GM12878 (cell line): Measurements from ENCODE around the gene PCDH1. TPM values are rescaled to one million over a fixed set of nuclear protein-coding genes. Genes with fewer than 3 reads are reported as not detected.

Experiments used
- ATAC-seq: fragments of 200-7000 bp; cut with Tn5 transposase; 3 replicates; pipeline ENCODE4 v1.9.1; 2020; ENCODE audit warnings: mild to moderate bottlenecking, moderate library complexity
- BruUV-seq: library from RNA; stranded (reverse); fragments of 400-500 nt; replicated peaks from 2 replicates; lab custom pipeline; 2021; lab: Mats Ljungman, UMichigan
- CTCF ChIA-PET: fragments of 300-600 bp; sonication (Branson Sonifier 250); formaldehyde crosslinking; extraction: SDS; loops from one replicate; lab custom pipeline; 2021; ENCODE audit warnings: inconsistent platforms; lab: Yijun Ruan, JAX
- POLR2A ChIA-PET: fragments of 350-600 bp; formaldehyde crosslinking; extraction: SDS; loops from one replicate; lab custom pipeline; 2021; ENCODE audit warnings: inconsistent platforms; lab: Charles Lee
- RAD21 ChIA-PET: fragments of 300-600 bp; sonication (Branson Sonifier 250); formaldehyde crosslinking; loops from one replicate; lab custom pipeline; 2023; ENCODE audit warnings: antibody characterized with exemption; ENCODE audit not compliant: unreplicated experiment; lab: Charles Lee
- SMC1A ChIA-PET: fragments of 300-600 bp; sonication (Branson Sonifier 250); formaldehyde crosslinking; loops from one replicate; lab custom pipeline; 2023; ENCODE audit not compliant: unreplicated experiment, uncharacterized antibody; lab: Charles Lee
- DNase-seq: peaks from one replicate; pipeline ENCODE4 v3.0.0-alpha.2; 2011; ENCODE audit warnings: low read depth, low spot score
- FAIRE-seq: peaks from 3 replicates; lab custom pipeline; 2011; peaks lifted over from hg19 to GRCh38; lab: Jason Lieb, UNC
- H2AFZ ChIP-seq: 2 replicates; pipeline ENCODE4 v1.6.0; 2011; ENCODE audit warnings: low read depth, low read length, control low read depth; ENCODE audit not compliant: control insufficient read depth
- H3K27ac ChIP-seq: 2 replicates; pipeline ENCODE4 v1.5.1; 2011; ENCODE audit warnings: control low read depth; ENCODE audit not compliant: control insufficient read depth, insufficient read depth
- H3K27me3 ChIP-seq, 2 experiments: replicated peaks in 1 of 2; 2 replicates each; pipeline versions ENCODE4 v1.6.0 to v1.6.1; 2011; ENCODE audit warnings: low read length in 1 of 2; ENCODE audit not compliant: control insufficient read depth in 2 of 2, insufficient read depth in 2 of 2
- H3K36me3 ChIP-seq, 2 experiments: 2 replicates each; pipeline ENCODE4 v1.5.1; 2011; ENCODE audit warnings: low read length in 1 of 2; ENCODE audit not compliant: control insufficient read depth in 2 of 2, insufficient read depth in 2 of 2
- H3K4me1 ChIP-seq: 2 replicates; pipeline ENCODE4 v1.6.1; 2011; ENCODE audit warnings: mild to moderate bottlenecking, low read length, moderate library complexity, mixed read lengths; ENCODE audit not compliant: control insufficient read depth, insufficient read depth
- H3K4me2 ChIP-seq: 2 replicates; pipeline ENCODE4 v1.6.0; 2011; ENCODE audit warnings: control low read depth; ENCODE audit not compliant: control insufficient read depth, insufficient read depth
- H3K4me3 ChIP-seq: fragments of 200-600 bp; sonication (generic); 2 replicates; pipeline ENCODE4 v1.5.1; 2016
- H3K79me2 ChIP-seq: 2 replicates; pipeline ENCODE4 v1.6.0; 2011; ENCODE audit warnings: low read length; ENCODE audit not compliant: control insufficient read depth, insufficient read depth
- H3K9ac ChIP-seq: 2 replicates; pipeline ENCODE4 v1.8.0; 2011; ENCODE audit warnings: low read length, control low read depth, mixed read lengths; ENCODE audit not compliant: control insufficient read depth, insufficient read depth
- H3K9me3 ChIP-seq: replicated peaks from 3 replicates; pipeline ENCODE4 v1.5.1; 2011; ENCODE audit warnings: mild to moderate bottlenecking, low read length; ENCODE audit not compliant: control insufficient read depth, insufficient read depth
- H4K20me1 ChIP-seq: 2 replicates; pipeline ENCODE4 v1.6.0; 2011; ENCODE audit not compliant: control insufficient read depth, insufficient read depth
- BMI1 ChIP-seq: fragments of 450-650 bp; IDR thresholded peaks from 2 replicates; pipeline ENCODE4 v1.6.1; 2016; ENCODE audit warnings: mild to moderate bottlenecking, moderate library complexity, borderline replicate concordance
- MYB ChIP-seq: fragments of 150-350 bp; IDR thresholded peaks from 2 replicates; pipeline ENCODE4 v1.6.1; 2014; ENCODE audit warnings: mild to moderate bottlenecking, low read depth, low read length, borderline replicate concordance
- RAD51 ChIP-seq: fragments of 450-650 bp; IDR thresholded peaks from 2 replicates; pipeline ENCODE4 v1.6.1; 2016; ENCODE audit warnings: moderate library complexity, mild to moderate bottlenecking, inconsistent platforms
- REST ChIP-seq: IDR thresholded peaks from 2 replicates; pipeline ENCODE4 v1.6.1; 2012; ENCODE audit warnings: mild to moderate bottlenecking, low read depth, low read length
- WGBS: methylation state at CpG from one replicate; pipeline ENCODE4 v1.1.6; 2016; ENCODE audit warnings: low lambda C conversion rate; ENCODE audit not compliant: insufficient replicate concordance, insufficient coverage; ENCODE audit errors: missing lambda C conversion rate; 5-methylcytosine and 5-hydroxymethylcytosine counted together
- in situ Hi-C: fragments of 300-500 bp; cut with MboI; formaldehyde crosslinking; loops from 9 replicates; pipeline ENCODE4 v1.14.3; 2018; ENCODE audit warnings: mixed read lengths
- intact Hi-C: fragments of 100-400 bp; cut with micrococcal nuclease; formaldehyde crosslinking; loops from one replicate; pipeline ENCODE4 v1.14.2; 2022; ENCODE audit not compliant: unreplicated experiment
- polyA plus RNA-seq, 11 experiments: library from polyadenylated mRNA; depleted of rRNA in 4 of 11; unstranded in 6 of 11; stranded (reverse) in 5 of 11; fragments of >200 nt; fragmentation: Nextera tagmentation in 4 of 11; fragmentation: Illumina TruSeq in 1 of 11; extraction: Ambion mirVana in 4 of 11; extraction: Trizol in 1 of 11; gene quantifications; 1 replicate in 1 of 11; 2 replicates in 10 of 11; pipeline versions ENCODE4 v1.2.1 to v1.2.3, GENCODE V29; 2011 to 2016; ENCODE audit warnings: inconsistent platforms in 2 of 11, missing spikeins in 2 of 11, low read depth in 1 of 11
- total RNA-seq, 4 experiments: library from RNA; depleted of rRNA in 3 of 4; stranded (reverse); fragments of >200 nt in 3 of 4; fragmentation: Illumina TruSeq in 1 of 4; extraction: Trizol in 1 of 4; gene quantifications; 2 replicates each; pipeline versions ENCODE4 v1.2.1 to v1.2.3, GENCODE V29; 2013 to 2021
- TF ChIP-seq, protein P1 (sequence below): fragments of 450-650 bp; IDR thresholded peaks from 2 replicates; pipeline ENCODE4 v1.6.1; 2017; ENCODE audit warnings: low read depth, mild to moderate bottlenecking, moderate library complexity
- TF ChIP-seq, protein P2 (sequence below): IDR thresholded peaks from 2 replicates; pipeline ENCODE4 v1.6.1; 2011; ENCODE audit warnings: borderline replicate concordance, low read depth, mild to moderate bottlenecking, moderate library complexity, mixed read lengths, low read length; ENCODE audit not compliant: insufficient read depth; ENCODE audit errors: extremely low read length
- TF ChIP-seq, protein P3 (sequence below): fragments of 450-650 bp; formaldehyde crosslinking; IDR thresholded peaks from 2 replicates; pipeline ENCODE4 v1.4.0; 2022; ENCODE audit warnings: mild to moderate bottlenecking, moderate library complexity

PCDH1 gene
- total and polyA plus RNA-seq, 10 of the 15 experiments (the other 5 are each of a cell fraction or from before 2014, with no cell fraction given): 0.07 to 0.36 (median 0.16) TPM; not detected in 7

GRCh38 chr5:141880961-141881801, 3.0 kb upstream of the PCDH1 start (continued):
- TF ChIP-seq, protein P1, sequence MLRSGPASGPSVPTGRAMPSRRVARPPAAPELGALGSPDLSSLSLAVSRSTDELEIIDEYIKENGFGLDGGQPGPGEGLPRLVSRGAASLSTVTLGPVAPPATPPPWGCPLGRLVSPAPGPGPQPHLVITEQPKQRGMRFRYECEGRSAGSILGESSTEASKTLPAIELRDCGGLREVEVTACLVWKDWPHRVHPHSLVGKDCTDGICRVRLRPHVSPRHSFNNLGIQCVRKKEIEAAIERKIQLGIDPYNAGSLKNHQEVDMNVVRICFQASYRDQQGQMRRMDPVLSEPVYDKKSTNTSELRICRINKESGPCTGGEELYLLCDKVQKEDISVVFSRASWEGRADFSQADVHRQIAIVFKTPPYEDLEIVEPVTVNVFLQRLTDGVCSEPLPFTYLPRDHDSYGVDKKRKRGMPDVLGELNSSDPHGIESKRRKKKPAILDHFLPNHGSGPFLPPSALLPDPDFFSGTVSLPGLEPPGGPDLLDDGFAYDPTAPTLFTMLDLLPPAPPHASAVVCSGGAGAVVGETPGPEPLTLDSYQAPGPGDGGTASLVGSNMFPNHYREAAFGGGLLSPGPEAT: no peak
- TF ChIP-seq RAD51 (no peak), BMI1 (peak; percentile 87)
- TF ChIP-seq, protein P2, sequence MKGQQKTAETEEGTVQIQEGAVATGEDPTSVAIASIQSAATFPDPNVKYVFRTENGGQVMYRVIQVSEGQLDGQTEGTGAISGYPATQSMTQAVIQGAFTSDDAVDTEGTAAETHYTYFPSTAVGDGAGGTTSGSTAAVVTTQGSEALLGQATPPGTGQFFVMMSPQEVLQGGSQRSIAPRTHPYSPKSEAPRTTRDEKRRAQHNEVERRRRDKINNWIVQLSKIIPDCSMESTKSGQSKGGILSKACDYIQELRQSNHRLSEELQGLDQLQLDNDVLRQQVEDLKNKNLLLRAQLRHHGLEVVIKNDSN: no peak

- Histone ChIP-seq H3K4me2 (no peak overlapping the region), H3K79me2 (no peaks in the 10 kb centered on the region), H4K20me1 (0 out of 2 replicates have a peak, but pooled peaks cover 3% of the 10 kb centered on the region), H3K9ac (no peak overlapping the region), H3K36me3 (no peaks in the 10 kb centered on the region), H2AFZ (no peak overlapping the region), H3K4me1 (peaks cover 37% of the 10 kb centered on the region), H3K9me3 (no peaks in the 10 kb centered on the region), H3K27me3 (peaks cover 17 to 29% of the 10 kb centered on the region in 2 experiments), H3K27ac (no peak overlapping the region), H3K4me3 (no peak overlapping the region)
- 22% methylated on average over 7 of the region's 7 CpGs for WGBS
- no TSS peak for BruUV-seq
- FAIRE-seq (no peak), ATAC-seq (peak; percentile 4), DNase-seq (no peak)
- in situ Hi-C loops: loop anchor here (5.0 kb wide), 1 partner anchor 188 kb away; no protein-coding TSS in a partner anchor
- ChIA-PET RAD21 (interaction anchor here (0.8 to 5.0 kb wide), 15 partner anchors 10 to 263 kb away, joined by 3 to 67 read pairs (median 6); partner anchors contain the start of gene DELE1), SMC1A (interaction anchor here (0.9 to 4.2 kb wide), 17 partner anchors 10 to 193 kb away, joined by 3 to 39 read pairs (median 5); partner anchors contain the start of gene RNF14), CTCF (interaction anchor here (0.5 to 7.3 kb wide), 41 partner anchors 11 to 819 kb away, joined by 3 to 97 read pairs (median 5); partner anchors contain the start of genes DELE1, HDAC3, RELL2 and RNF14), POLR2A (interaction anchor here (0.6 to 1.8 kb wide), 3 partner anchors 43 to 179 kb away, joined by 4 to 7 read pairs (median 4); partner anchors contain the start of gene DELE1)
- intact Hi-C loops: loop anchor here (1.0 to 10.0 kb wide), 5 partner anchors 68 to 265 kb away; no protein-coding TSS in a partner anchor
- TF ChIP-seq MYB (no peak), REST (no peak)
- TF ChIP-seq, protein P3, sequence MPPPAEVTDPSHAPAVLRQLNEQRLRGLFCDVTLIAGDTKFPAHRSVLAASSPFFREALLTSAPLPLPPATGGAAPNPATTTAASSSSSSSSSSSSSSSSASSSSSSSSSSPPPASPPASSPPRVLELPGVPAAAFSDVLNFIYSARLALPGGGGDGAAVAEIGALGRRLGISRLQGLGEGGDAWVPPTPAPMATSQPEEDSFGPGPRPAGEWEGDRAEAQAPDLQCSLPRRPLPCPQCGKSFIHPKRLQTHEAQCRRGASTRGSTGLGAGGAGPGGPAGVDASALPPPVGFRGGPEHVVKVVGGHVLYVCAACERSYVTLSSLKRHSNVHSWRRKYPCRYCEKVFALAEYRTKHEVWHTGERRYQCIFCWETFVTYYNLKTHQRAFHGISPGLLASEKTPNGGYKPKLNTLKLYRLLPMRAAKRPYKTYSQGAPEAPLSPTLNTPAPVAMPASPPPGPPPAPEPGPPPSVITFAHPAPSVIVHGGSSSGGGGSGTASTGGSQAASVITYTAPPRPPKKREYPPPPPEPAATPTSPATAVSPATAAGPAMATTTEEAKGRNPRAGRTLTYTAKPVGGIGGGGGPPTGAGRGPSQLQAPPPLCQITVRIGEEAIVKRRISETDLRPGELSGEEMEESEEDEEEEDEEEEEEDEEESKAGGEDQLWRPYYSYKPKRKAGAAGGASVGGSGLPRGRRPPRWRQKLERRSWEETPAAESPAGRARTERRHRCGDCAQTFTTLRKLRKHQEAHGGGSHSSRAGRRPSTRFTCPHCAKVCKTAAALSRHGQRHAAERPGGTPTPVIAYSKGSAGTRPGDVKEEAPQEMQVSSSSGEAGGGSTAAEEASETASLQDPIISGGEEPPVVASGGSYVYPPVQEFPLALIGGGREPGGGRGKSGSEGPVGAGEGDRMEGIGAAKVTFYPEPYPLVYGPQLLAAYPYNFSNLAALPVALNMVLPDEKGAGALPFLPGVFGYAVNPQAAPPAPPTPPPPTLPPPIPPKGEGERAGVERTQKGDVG (CRISPR knock-in tag): no peak
Measured at GRCh38 chr5:141879941-141880738, 1.9 kb upstream of the PCDH1 start.
